H1 (cell line): ENCODE data around the gene ZGRF1. TPM values are rescaled to one million over a fixed set of nuclear protein-coding genes. Genes with fewer than 3 reads are reported as not detected.

Source experiments
- CTCF ChIA-PET: fragments of 300-600 bp; sonication (Branson Sonifier 250); formaldehyde crosslinking; loops from one replicate; lab custom pipeline; 2021; ENCODE audit not compliant: partially characterized antibody; lab: Charles Lee
- POLR2A ChIA-PET: fragments of 300-600 bp; sonication (Branson Sonifier 250); formaldehyde crosslinking; loops from one replicate; lab custom pipeline; 2021; ENCODE audit warnings: inconsistent platforms; ENCODE audit not compliant: partially characterized antibody; lab: Charles Lee
- DNase-seq, 2 experiments: peaks; one replicate each; pipeline versions ENCODE4 v3.0.0 to v3.0.0-alpha.2; 2010 to 2022; ENCODE audit warnings: low spot score in 2 of 2, low read depth in 1 of 2, mixed read lengths in 1 of 2
- FAIRE-seq: peaks from 2 replicates; lab custom pipeline; 2011; peaks lifted over from hg19 to GRCh38; lab: Jason Lieb, UNC
- H2AFZ ChIP-seq: 2 replicates; pipeline ENCODE4 v1.8.1; 2012; ENCODE audit warnings: low read length, inconsistent platforms
- H2AK5ac ChIP-seq: 2 replicates; pipeline ENCODE4 v1.6.1; 2013; ENCODE audit warnings: low read depth, low read length
- H2BK120ac ChIP-seq: replicated peaks from 2 replicates; pipeline ENCODE3; 2013; ENCODE audit warnings: low read depth, low read length, inconsistent platforms
- H2BK12ac ChIP-seq: 2 replicates; pipeline ENCODE4 v1.6.1; 2013; ENCODE audit warnings: low read depth, low read length
- H2BK15ac ChIP-seq: 2 replicates; pipeline ENCODE4 v1.6.1; 2013; ENCODE audit warnings: low read length
- H2BK20ac ChIP-seq: 2 replicates; pipeline ENCODE4 v1.6.1; 2013; ENCODE audit warnings: low read length
- H2BK5ac ChIP-seq: 2 replicates; pipeline ENCODE4 v1.6.1; 2013; ENCODE audit warnings: low read depth, low read length
- H3K14ac ChIP-seq: 2 replicates; pipeline ENCODE4 v1.6.1; 2013; ENCODE audit warnings: inconsistent platforms; ENCODE audit not compliant: insufficient read length
- H3K18ac ChIP-seq: 2 replicates; pipeline ENCODE4 v1.6.1; 2013; ENCODE audit warnings: low read length; ENCODE audit errors: extremely low read depth
- H3K23ac ChIP-seq: 2 replicates; pipeline ENCODE4 v1.6.1; 2013; ENCODE audit warnings: inconsistent platforms; ENCODE audit not compliant: insufficient read length
- H3K23me2 ChIP-seq: 2 replicates; pipeline ENCODE4 v1.6.1; 2013; ENCODE audit warnings: low read depth, low read length
- H3K27ac ChIP-seq: 2 replicates; pipeline ENCODE4 v1.6.1; 2011; ENCODE audit warnings: low read depth, low read length, inconsistent platforms
- H3K27me3 ChIP-seq, 4 experiments: replicated peaks in 1 of 4; 1 replicate in 1 of 4; 2 replicates in 3 of 4; pipeline versions ENCODE4 v1.6.1 to v1.8.1; 2011 to 2013; ENCODE audit warnings: low read length in 3 of 4, mild to moderate bottlenecking in 3 of 4, inconsistent platforms in 2 of 4, mixed read lengths in 2 of 4, moderate library complexity in 1 of 4; ENCODE audit not compliant: control insufficient read depth in 3 of 4, insufficient read depth in 3 of 4; ENCODE audit errors: extremely low read depth in 1 of 4
- H3K36me3 ChIP-seq, 4 experiments: 2 replicates each; pipeline versions ENCODE4 v1.6.1 to v1.8.1; 2011 to 2013; ENCODE audit warnings: mild to moderate bottlenecking in 4 of 4, low read length in 3 of 4, moderate library complexity in 2 of 4, control low read depth in 1 of 4, inconsistent platforms in 1 of 4; ENCODE audit not compliant: insufficient read depth in 4 of 4, control insufficient read depth in 2 of 4
- H3K4ac ChIP-seq: replicated peaks from 2 replicates; pipeline ENCODE3; 2013; ENCODE audit warnings: low read length, low read depth, mixed read lengths, inconsistent platforms; ENCODE audit not compliant: insufficient read length
- H3K4me1 ChIP-seq, 4 experiments: replicated peaks in 1 of 4; 1 replicate in 1 of 4; 2 replicates in 3 of 4; pipeline versions ENCODE4 v1.6.1 to v1.8.1; 2011 to 2013; ENCODE audit warnings: low read length in 3 of 4, inconsistent platforms in 2 of 4, mixed read lengths in 1 of 4; ENCODE audit not compliant: insufficient read depth in 4 of 4, control insufficient read depth in 3 of 4
- H3K4me2 ChIP-seq, 2 experiments: 2 replicates each; pipeline versions ENCODE4 v1.6.1 to v1.8.1; 2011 to 2013; ENCODE audit warnings: low read depth in 2 of 2, low read length in 2 of 2, control low read depth in 1 of 2, inconsistent platforms in 1 of 2, mild to moderate bottlenecking in 1 of 2; ENCODE audit not compliant: insufficient read depth in 1 of 2
- H3K4me3 ChIP-seq, 4 experiments: fragments of 200-600, 300-600 bp in 1 of 4; sonication (generic), shearing (Covaris generic), sonication (Bioruptor Twin) in 1 of 4; 2 replicates each; pipeline versions ENCODE4 v1.5.1 to v1.8.1; 2011 to 2016; ENCODE audit warnings: low read length in 4 of 4, low read depth in 3 of 4, control low read depth in 2 of 4, inconsistent platforms in 2 of 4, mild to moderate bottlenecking in 2 of 4, mixed read lengths in 1 of 4, moderate library complexity in 1 of 4; ENCODE audit not compliant: insufficient read depth in 2 of 4; ENCODE audit errors: extremely low read depth in 1 of 4
- H3K56ac ChIP-seq: replicated peaks from 2 replicates; pipeline ENCODE3; 2013; ENCODE audit warnings: low read depth, mild to moderate bottlenecking, mixed read lengths, low read length, inconsistent platforms; ENCODE audit not compliant: insufficient read length
- H3K79me1 ChIP-seq: 2 replicates; pipeline ENCODE4 v1.6.1; 2013; ENCODE audit warnings: low read depth, low read length, control low read depth
- H3K79me2 ChIP-seq, 2 experiments: 2 replicates each; pipeline versions ENCODE4 v1.6.1 to v1.8.1; 2012 to 2013; ENCODE audit warnings: low read length in 2 of 2, mild to moderate bottlenecking in 2 of 2, inconsistent platforms in 1 of 2; ENCODE audit not compliant: insufficient read depth in 2 of 2, control insufficient read depth in 1 of 2
- H3K9ac ChIP-seq, 4 experiments: replicated peaks in 1 of 4; 1 replicate in 1 of 4; 2 replicates in 3 of 4; pipeline versions ENCODE4 v1.6.1 to v1.8.1; 2011 to 2013; ENCODE audit warnings: low read depth in 3 of 4, low read length in 3 of 4, control low read depth in 2 of 4, mild to moderate bottlenecking in 2 of 4, moderate library complexity in 2 of 4, inconsistent platforms in 1 of 4; ENCODE audit errors: extremely low read depth in 1 of 4
- H3K9me3 ChIP-seq, 2 experiments: 2 replicates each; pipeline versions ENCODE4 v1.6.1 to v1.8.1; 2012 to 2013; ENCODE audit warnings: mild to moderate bottlenecking in 2 of 2, moderate library complexity in 2 of 2, control low read depth in 1 of 2, inconsistent platforms in 1 of 2, low read depth in 1 of 2, low read length in 1 of 2, mixed read lengths in 1 of 2; ENCODE audit not compliant: insufficient read depth in 2 of 2
- H4K20me1 ChIP-seq, 2 experiments: replicated peaks in 1 of 2; 2 replicates each; pipeline versions ENCODE3 to v1.8.1; 2011 to 2013; ENCODE audit warnings: inconsistent platforms in 2 of 2, low read length in 2 of 2, mild to moderate bottlenecking in 1 of 2; ENCODE audit not compliant: insufficient read depth in 2 of 2, control insufficient read depth in 1 of 2
- H4K5ac ChIP-seq: 2 replicates; pipeline ENCODE4 v1.6.1; 2013; ENCODE audit warnings: low read length, low read depth, mixed read lengths, inconsistent platforms; ENCODE audit not compliant: insufficient read length
- H4K8ac ChIP-seq: 2 replicates; pipeline ENCODE4 v1.8.0; 2013; ENCODE audit warnings: mild to moderate bottlenecking, moderate library complexity, low read length, inconsistent platforms; ENCODE audit not compliant: insufficient read depth; ENCODE audit errors: extremely low read depth
- H4K91ac ChIP-seq: replicated peaks from 2 replicates; pipeline ENCODE3; 2013; ENCODE audit warnings: low read length, mixed read lengths, inconsistent platforms; ENCODE audit not compliant: insufficient read length
- CEBPB ChIP-seq: IDR thresholded peaks from 2 replicates; pipeline ENCODE4 v1.6.1; 2012; ENCODE audit warnings: low read depth, low read length
- CHD1 ChIP-seq: IDR thresholded peaks from 2 replicates; pipeline ENCODE4 v1.6.1; 2012; ENCODE audit warnings: low read depth, low read length, improper control_type of control experiment
- KDM5A ChIP-seq: fragments of 200-600 bp; IDR thresholded peaks from 2 replicates; pipeline ENCODE4 v1.7.1; 2012; ENCODE audit warnings: mild to moderate bottlenecking, low read length, inconsistent platforms, mixed read lengths
- POU5F1 ChIP-seq: IDR thresholded peaks from 2 replicates; pipeline ENCODE4 v1.6.1; 2011; ENCODE audit warnings: low read depth, mild to moderate bottlenecking, low read length, moderate library complexity
- RNF2 ChIP-seq: fragments of 200-900, 300-1000 bp; sonication (generic); IDR thresholded peaks from 2 replicates; pipeline ENCODE4 v1.7.1; 2016; ENCODE audit warnings: borderline replicate concordance, low read depth, mild to moderate bottlenecking, antibody characterized with exemption, low read length; ENCODE audit not compliant: poor library complexity, severe bottlenecking; ENCODE audit errors: missing control alignments
- SIX5 ChIP-seq: IDR thresholded peaks from 2 replicates; pipeline ENCODE4 v1.6.1; 2011; ENCODE audit warnings: mild to moderate bottlenecking, low read depth, low read length
- SUZ12 ChIP-seq: fragments of 200-600 bp; sonication (generic); IDR thresholded peaks from 2 replicates; pipeline ENCODE4 v1.6.1; 2012; ENCODE audit warnings: mild to moderate bottlenecking, inconsistent platforms, low read length, moderate library complexity, mixed read lengths
- whole genome bisulfite sequencing, 2 experiments: shearing (Covaris generic) in 1 of 2; methylation state at CpG; one replicate each; pipeline versions ENCODE4 v1.1.6 to v1.1.7; 2013 to 2015; ENCODE audit warnings: low lambda C conversion rate in 2 of 2, mixed read lengths in 2 of 2, inconsistent platforms in 1 of 2, low coverage in 1 of 2, missing lambda C conversion rate in 1 of 2; ENCODE audit not compliant: insufficient replicate concordance in 2 of 2, insufficient coverage in 1 of 2, insufficient read length in 1 of 2; ENCODE audit errors: extremely low coverage in 1 of 2, missing lambda C conversion rate in 1 of 2; 5-methylcytosine and 5-hydroxymethylcytosine counted together
- polyA plus RNA-seq, 7 experiments: library from polyadenylated mRNA; depleted of rRNA in 3 of 7; stranded (reverse) in 5 of 7; unstranded in 2 of 7; fragments of >200 nt in 5 of 7; fragments of 200-250 nt in 2 of 7; gene quantifications; 1 replicate in 5 of 7; 2 replicates in 1 of 7; 4 replicates in 1 of 7; pipeline versions ENCODE4 v1.2.1 to v1.2.3, GENCODE V29; 2011 to 2013; ENCODE audit warnings: missing spikeins in 2 of 7, mixed read lengths in 2 of 7
- total RNA-seq: library from RNA; stranded (reverse); fragmentation: NEBNext Ultra II Directional; extraction: Animal tissue kit (Norgen Biotek cat#: 25700); gene quantifications from 2 replicates; pipeline ENCODE4 v1.2.1, GENCODE V29; 2021
- TF ChIP-seq, protein P1 (sequence below), 3 experiments: IDR thresholded peaks; 1 replicate in 2 of 3; 2 replicates in 1 of 3; pipeline versions ENCODE4 v1.5.1 to v1.6.1; 2011; ENCODE audit warnings: low read length in 3 of 3, mild to moderate bottlenecking in 3 of 3, inconsistent platforms in 2 of 3, low read depth in 1 of 3, moderate library complexity in 1 of 3; ENCODE audit not compliant: insufficient read depth in 1 of 3; ENCODE audit errors: control extremely low read depth in 1 of 3

The ZGRF1 gene
- total and polyA plus RNA-seq, 2 of the 8 experiments (the other 6 are each of a cell fraction or from before 2014, with no cell fraction given) = 12.0 to 44.6 TPM

- H3K27ac ChIP-seq = no peak overlapping the region
- H3K79me1 ChIP-seq = no peaks in the 10 kb centered on the region
- no peak overlapping the region for H2AK5ac ChIP-seq
- H3K4me3 ChIP-seq = peak overlapping the region; percentile 35 to 58 (median 39); a peak in 7 of 8 replicates
- CTCF ChIA-PET = interaction anchor here (0.8 to 7.8 kb wide), 16 partner anchors 11 to 245 kb away, joined by 3 to 133 read pairs (median 4); no protein-coding TSS in a partner anchor
- no peak overlapping the region for H3K9ac ChIP-seq
- 3% methylated on average over 21 of the region's 21 CpGs; no CpG with 5 or more reads in 1 of the 2 experiments for WGBS, 2 experiments
- peaks cover 9 to 33% (median 15%) of the 10 kb centered on the region in 4 experiments for H3K4me1 ChIP-seq
- no peak overlapping the region for H3K4ac ChIP-seq
- no peak overlapping the region for H2AFZ ChIP-seq
- no peak overlapping the region for H2BK120ac ChIP-seq
- DNase-seq (peak in 1 of 2 experiments; percentile 72), FAIRE-seq (peak; percentile 55)
- H3K9me3 ChIP-seq = no peaks in the 10 kb centered on the region
- H4K91ac ChIP-seq = no peak overlapping the region
- H3K79me2 ChIP-seq = no peaks in the 10 kb centered on the region
- H2BK5ac ChIP-seq = no peak overlapping the region
- no peak overlapping the region for H3K18ac ChIP-seq
- peaks cover 21% of the 10 kb centered on the region for H3K23me2 ChIP-seq
- H3K36me3 ChIP-seq = peaks cover 0 to 2% (median 0%) of the 10 kb centered on the region in 4 experiments; a peak in 1 of 8 replicates
- H2BK15ac ChIP-seq = no peak overlapping the region
- H4K8ac ChIP-seq = no peak overlapping the region
- POLR2A ChIA-PET = interaction anchor here (2.0 kb wide), 1 partner anchor 9 kb away, joined by 9 read pairs; no protein-coding TSS in a partner anchor
- H3K56ac ChIP-seq = no peak overlapping the region
- H2BK20ac ChIP-seq = no peak overlapping the region
- no peak overlapping the region for H3K14ac ChIP-seq
- H2BK12ac ChIP-seq = no peak overlapping the region
- no peak overlapping the region for H3K23ac ChIP-seq
- H3K27me3 ChIP-seq = peaks cover 72 to 97% (median 84%) of the 10 kb centered on the region in 4 experiments
- H4K5ac ChIP-seq = no peak overlapping the region
- peak overlapping the region; percentile 77 to 91 for H3K4me2 ChIP-seq
- peaks cover 3 to 18% of the 10 kb centered on the region in 2 experiments for H4K20me1 ChIP-seq
- TF ChIP-seq KDM5A = no peak
- TF ChIP-seq POU5F1 = no peak
- TF ChIP-seq SIX5 = no peak
- TF ChIP-seq RNF2 = peak; percentile 81
- peak; percentile 89 for TF ChIP-seq CEBPB
- TF ChIP-seq SUZ12 = peak; percentile 59; the same call in 1 of the 2 replicates
- TF ChIP-seq, protein P1, sequence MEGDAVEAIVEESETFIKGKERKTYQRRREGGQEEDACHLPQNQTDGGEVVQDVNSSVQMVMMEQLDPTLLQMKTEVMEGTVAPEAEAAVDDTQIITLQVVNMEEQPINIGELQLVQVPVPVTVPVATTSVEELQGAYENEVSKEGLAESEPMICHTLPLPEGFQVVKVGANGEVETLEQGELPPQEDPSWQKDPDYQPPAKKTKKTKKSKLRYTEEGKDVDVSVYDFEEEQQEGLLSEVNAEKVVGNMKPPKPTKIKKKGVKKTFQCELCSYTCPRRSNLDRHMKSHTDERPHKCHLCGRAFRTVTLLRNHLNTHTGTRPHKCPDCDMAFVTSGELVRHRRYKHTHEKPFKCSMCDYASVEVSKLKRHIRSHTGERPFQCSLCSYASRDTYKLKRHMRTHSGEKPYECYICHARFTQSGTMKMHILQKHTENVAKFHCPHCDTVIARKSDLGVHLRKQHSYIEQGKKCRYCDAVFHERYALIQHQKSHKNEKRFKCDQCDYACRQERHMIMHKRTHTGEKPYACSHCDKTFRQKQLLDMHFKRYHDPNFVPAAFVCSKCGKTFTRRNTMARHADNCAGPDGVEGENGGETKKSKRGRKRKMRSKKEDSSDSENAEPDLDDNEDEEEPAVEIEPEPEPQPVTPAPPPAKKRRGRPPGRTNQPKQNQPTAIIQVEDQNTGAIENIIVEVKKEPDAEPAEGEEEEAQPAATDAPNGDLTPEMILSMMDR (IDR thresholded peaks at IDR 0.05; ENCODE audit: control extremely low read depth in 1 of 3, insufficient read depth in 1 of 3, low read depth in 1 of 3, low read length in 3 of 3) = peak in 2 of 3 experiments; percentile 36 to 53; a peak in 3 of 4 replicates
- no peak for TF ChIP-seq CHD1
These were observed 116.8 kb downstream of the ZGRF1 start for GRCh38 chr4:112519689-112520597.
